ENCODE measurements around the gene POLR2J.
A peak's percentile ranks its signal among the peaks of the same experiment; 100 is the strongest.

Gene POLR2J

GRCh38 chr7:102467581-102468477 lies 10.9 kb downstream of the POLR2J start:
- no peak for TF ChIP-seq CTCF (conservative IDR thresholded peaks at IDR 0.05; ENCODE audit: low read depth, low read length)
- no peaks in the 10 kb centered on the region for H3K36me3 ChIP-seq (ENCODE audit: insufficient read depth)

GRCh38 chr7:102466097-102466496 lies 12.6 kb downstream of the POLR2J start:
- H4K20me1 ChIP-seq (ENCODE audit: insufficient read depth) = no peaks in the 10 kb centered on the region
- H3K4me3 ChIP-seq (IDR thresholded peaks at IDR 0.05; ENCODE audit: insufficient read depth, low read depth, low read length) = no peak overlapping the region
- H3K79me2 ChIP-seq (ENCODE audit: insufficient read depth, low read depth) = peaks cover 26% of the 10 kb centered on the region; the same call in 1 of the 2 replicates
- H3K4me1 ChIP-seq (ENCODE audit: low read depth, poor library complexity, severe bottlenecking) = peaks cover 22% of the 10 kb centered on the region
- TF ChIP-seq CTCF (conservative IDR thresholded peaks at IDR 0.05; ENCODE audit: low read depth, low read length) = no peak
- H3K36me3 ChIP-seq (ENCODE audit: insufficient read depth) = no peaks in the 10 kb centered on the region
- no peak overlapping the region for H3K27ac ChIP-seq
- H3K9ac ChIP-seq = no peak overlapping the region
- no peaks in the 10 kb centered on the region for H3K27me3 ChIP-seq (ENCODE audit: insufficient read depth, low read depth)
- no peak overlapping the region for H2AFZ ChIP-seq (ENCODE audit: low read depth)
- H3K4me2 ChIP-seq = peak overlapping the region; percentile 94; the same call in 1 of the 2 replicates

More at GRCh38 chr7:102467581-102468477, 10.9 kb downstream of the POLR2J start:
- no peak overlapping the region for H3K4me2 ChIP-seq
- H4K20me1 ChIP-seq (ENCODE audit: insufficient read depth) = no peaks in the 10 kb centered on the region
- H3K27me3 ChIP-seq (ENCODE audit: insufficient read depth, low read depth) = no peaks in the 10 kb centered on the region
- no peak overlapping the region for H3K27ac ChIP-seq
- no peak overlapping the region for H2AFZ ChIP-seq (ENCODE audit: low read depth)
- peaks cover 18% of the 10 kb centered on the region for H3K4me1 ChIP-seq (ENCODE audit: low read depth, poor library complexity, severe bottlenecking)
- H3K4me3 ChIP-seq (IDR thresholded peaks at IDR 0.05; ENCODE audit: insufficient read depth, low read depth, low read length) = no peak overlapping the region
- no peak overlapping the region for H3K9ac ChIP-seq
- H3K79me2 ChIP-seq (ENCODE audit: insufficient read depth, low read depth) = peaks cover 18% of the 10 kb centered on the region; the same call in 1 of the 2 replicates

- TF ChIP-seq CTCF (conservative IDR thresholded peaks at IDR 0.05; ENCODE audit: low read depth, low read length) = 0 out of 2 replicates have a peak, but pooled peaks have one; percentile 28
- H3K4me2 ChIP-seq = peak within 1 kb of the TSS; percentile 94
- no peaks in the 10 kb centered on the region for H3K36me3 ChIP-seq (ENCODE audit: insufficient read depth)
- peaks cover 22% of the 10 kb centered on the region for H3K4me1 ChIP-seq (ENCODE audit: low read depth, poor library complexity, severe bottlenecking)
- H3K9ac ChIP-seq = peak within 1 kb of the TSS; percentile 84
- peak within 1 kb of the TSS; percentile 47 for H3K27ac ChIP-seq
- no peaks in the 10 kb centered on the region for H4K20me1 ChIP-seq (ENCODE audit: insufficient read depth)
- no peaks in the 10 kb centered on the region for H3K27me3 ChIP-seq (ENCODE audit: insufficient read depth, low read depth)
- H3K79me2 ChIP-seq (ENCODE audit: insufficient read depth, low read depth) = peaks cover 26% of the 10 kb centered on the region; the same call in 1 of the 2 replicates
- H3K4me3 ChIP-seq (IDR thresholded peaks at IDR 0.05; ENCODE audit: insufficient read depth, low read depth, low read length) = peak within 1 kb of the TSS; percentile 66
- H2AFZ ChIP-seq (ENCODE audit: low read depth) = peak within 1 kb of the TSS; percentile 99
These were observed 14.0 kb downstream of the POLR2J start, which contains the start of the genes ALKBH4 and LRWD1 for GRCh38 chr7:102464577-102465280. Gene ALKBH4, minus strand, starts transcription at chr7:102464863. Its CDS starts 27 bp downstream, at chr7:102464836. Gene LRWD1, plus strand, starts transcription at chr7:102464984. Its CDS starts 97 bp downstream, at chr7:102465081.

- Histone ChIP-seq H3K4me2 (peak overlapping the region; percentile 94), H2AFZ (ENCODE audit: low read depth) (peak overlapping the region; percentile 99), H3K27ac (peak overlapping the region; percentile 47), H3K79me2 (ENCODE audit: insufficient read depth, low read depth) (peaks cover 26% of the 10 kb centered on the region; the same call in 1 of the 2 replicates), H4K20me1 (ENCODE audit: insufficient read depth) (no peaks in the 10 kb centered on the region), H3K27me3 (ENCODE audit: insufficient read depth, low read depth) (no peaks in the 10 kb centered on the region), H3K9ac (peak overlapping the region; percentile 84), H3K36me3 (ENCODE audit: insufficient read depth) (no peaks in the 10 kb centered on the region), H3K4me3 (IDR thresholded peaks at IDR 0.05; ENCODE audit: insufficient read depth, low read depth, low read length) (peak overlapping the region; percentile 66), H3K4me1 (ENCODE audit: low read depth, poor library complexity, severe bottlenecking) (peaks cover 22% of the 10 kb centered on the region)
- no peak for TF ChIP-seq CTCF (conservative IDR thresholded peaks at IDR 0.05; ENCODE audit: low read depth, low read length)
These were observed 14.7 kb downstream of the POLR2J start for GRCh38 chr7:102463841-102464576.

All from KMS-11 (cell line).